GM12865 (cell line): ENCODE measurements around the gene AIFM3.

Experiments
- DNase-seq: peaks from one replicate; pipeline ENCODE4 v3.0.0; 2010; ENCODE audit warnings: low read depth
- H3K4me3 ChIP-seq: 2 replicates; pipeline ENCODE4 v1.5.1; 2011; ENCODE audit warnings: mild to moderate bottlenecking, low read depth, low read length, control low read depth
- CTCF ChIP-seq: IDR thresholded peaks from 2 replicates; pipeline ENCODE4 v1.5.1; 2011; ENCODE audit warnings: low read length, control low read depth, low read depth, inconsistent platforms; ENCODE audit not compliant: insufficient read depth; ENCODE audit errors: missing control alignments

The AIFM3 gene

DNA sequence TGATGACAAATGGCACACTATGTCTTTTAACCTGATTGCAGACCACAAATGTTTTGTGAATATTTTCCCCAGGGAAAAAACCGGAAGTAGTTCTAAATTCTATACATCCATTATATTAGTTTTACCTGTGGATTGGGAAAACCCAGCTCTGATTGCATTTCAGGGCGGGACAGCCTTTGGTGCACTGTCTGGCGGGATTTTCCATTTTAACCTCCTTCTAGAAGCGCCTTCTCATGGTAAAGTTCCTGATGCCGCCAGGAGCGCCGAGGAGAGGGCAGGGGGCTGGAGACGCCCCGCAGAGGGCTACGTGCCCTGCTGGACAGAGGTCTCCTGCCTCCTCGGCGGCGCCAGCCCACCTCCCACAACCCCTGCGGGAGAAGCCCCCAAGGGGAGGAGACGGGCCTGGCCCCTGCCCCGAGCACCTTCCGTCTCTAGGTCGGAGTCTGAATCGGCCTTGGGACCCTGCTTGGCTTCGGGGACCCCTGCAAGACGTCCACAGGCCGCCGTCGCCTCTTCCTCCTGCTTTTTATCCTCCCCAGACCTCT is 46.7 kb downstream of the AIFM3 start:
- TF ChIP-seq CTCF: no peak
- no peak for DNase-seq
- H3K4me3 ChIP-seq: peak overlapping the region; percentile 40

DNA sequence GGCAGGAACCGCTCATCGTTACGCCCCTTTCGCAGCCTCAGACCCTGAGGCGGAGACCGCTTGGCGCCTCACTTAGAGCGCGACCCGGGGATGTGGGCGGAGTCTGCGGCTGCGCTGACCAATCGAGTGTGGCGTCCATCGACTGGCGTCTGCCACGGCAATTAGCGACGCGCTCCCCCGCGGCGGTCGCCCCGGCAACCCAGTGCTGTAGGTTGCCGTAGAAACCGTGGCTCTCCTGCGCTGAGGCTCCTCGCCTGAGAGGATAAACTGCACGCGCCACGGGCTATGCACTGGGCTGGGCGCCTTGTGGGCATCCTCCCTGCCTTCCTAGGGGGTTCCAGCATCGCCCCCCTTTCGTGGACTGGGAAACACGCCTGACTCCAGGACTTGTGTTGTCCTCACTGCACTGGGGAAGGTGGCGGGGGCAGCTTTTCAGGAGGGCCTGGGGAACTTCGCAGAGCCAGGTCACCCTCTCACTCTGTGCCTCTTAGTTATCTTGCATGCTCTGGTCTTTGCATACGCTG is 47.2 kb downstream of the AIFM3 start:
- peak; percentile 93 for DNase-seq
- peak overlapping the region; percentile 40 for H3K4me3 ChIP-seq
- TF ChIP-seq CTCF: no peak

GRCh38 chr22:21014726-21015465 is 47.8 kb downstream of the AIFM3 start, which contains the start of gene P2RX6:
Gene P2RX6 (plus strand): TSS chr22:21015165. CDS start chr22:21015175, 10 bp downstream.
- no peak for DNase-seq
- peak within 1 kb of the TSS; percentile 40 for H3K4me3 ChIP-seq
- TF ChIP-seq CTCF: no peak

DNA sequence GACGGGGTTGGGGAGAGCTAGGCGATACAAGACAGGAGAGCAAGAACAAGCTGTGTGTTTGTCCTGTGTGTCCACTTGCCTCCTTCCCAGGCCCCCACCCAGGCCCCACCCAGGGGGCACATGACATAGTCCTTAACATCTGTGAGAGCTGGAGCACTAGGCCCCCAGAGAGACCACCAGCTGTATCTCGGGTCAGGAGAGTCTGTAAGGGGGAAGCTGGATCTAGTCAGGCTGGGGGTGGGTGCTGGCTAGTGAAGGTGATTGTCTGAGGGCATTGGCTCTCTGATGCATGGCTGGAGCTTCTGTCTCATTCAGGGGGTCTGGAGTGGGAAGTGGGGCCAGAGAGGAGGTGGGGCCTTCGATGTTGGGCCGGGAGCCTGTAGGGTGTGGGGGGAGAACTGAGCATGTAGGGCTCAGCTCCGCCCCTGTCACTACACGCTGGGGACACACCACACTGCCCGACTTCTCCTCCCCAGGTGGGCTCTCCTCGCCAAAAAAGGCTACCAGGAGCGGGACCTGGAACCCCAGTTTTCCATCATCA is 48.5 kb downstream of the AIFM3 start:
- H3K4me3 ChIP-seq: no peak overlapping the region
- DNase-seq: no peak
- TF ChIP-seq CTCF: no peak

GRCh38 chr22:21016644-21017420 is 49.8 kb downstream of the AIFM3 start:
- no peak overlapping the region for H3K4me3 ChIP-seq
- DNase-seq: no peak
- TF ChIP-seq CTCF: no peak

DNA sequence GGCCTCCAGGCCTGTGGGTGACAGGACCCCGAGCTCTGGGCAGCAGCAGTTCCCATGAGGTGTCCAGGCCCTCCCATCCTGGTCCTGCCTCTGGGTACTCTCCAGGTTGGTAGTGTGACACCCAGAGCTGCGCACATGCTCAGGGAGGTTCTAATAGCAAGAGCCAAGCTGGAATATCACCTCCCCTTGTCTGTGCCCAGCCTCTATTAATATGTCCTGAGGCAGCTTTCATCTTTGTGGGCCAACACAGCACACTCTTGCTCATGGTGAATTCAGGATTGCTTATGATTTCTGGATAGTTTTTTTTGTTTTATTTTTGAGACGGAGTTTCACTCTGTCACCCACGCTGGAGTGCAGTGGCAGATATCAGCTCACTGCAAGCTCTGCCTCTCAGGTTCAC is 51.3 kb downstream of the AIFM3 start:
- no peak for DNase-seq
- no peak overlapping the region for H3K4me3 ChIP-seq
- no peak for TF ChIP-seq CTCF
